WTC11 (cell line): ENCODE measurements around the gene LRRC63. TPM values are rescaled to one million over a fixed set of nuclear protein-coding genes. Genes with fewer than 3 reads are reported as not detected.

Experiments used
- ATAC-seq: fragments of 200-7000 bp; cut with Tn5 transposase; 2 replicates; pipeline ENCODE4 v1.10.0; 2021; ENCODE audit warnings: mild to moderate bottlenecking, moderate library complexity
- CTCF ChIA-PET: fragments of 300-600 bp; sonication (Branson Sonifier 250); formaldehyde crosslinking; loops from one replicate; lab custom pipeline; 2021; ENCODE audit warnings: antibody characterized with exemption; lab: Charles Lee
- POLR2A ChIA-PET: fragments of 350-600 bp; sonication (Branson Sonifier 250); formaldehyde crosslinking; loops from one replicate; lab custom pipeline; 2021; ENCODE audit warnings: antibody characterized with exemption; lab: Charles Lee
- DNase-seq: peaks from one replicate; pipeline ENCODE4 v3.0.0; 2021; ENCODE audit warnings: low spot score
- H3K27ac Mint-ChIP-seq: 2 replicates; pipeline ENCODE4 v1.8.0; 2021; ENCODE audit warnings: mixed read lengths
- H3K27me3 Mint-ChIP-seq: 2 replicates; pipeline ENCODE4 v1.8.0; 2021; ENCODE audit warnings: low read depth, mild to moderate bottlenecking, moderate library complexity, mixed read lengths
- H3K36me3 Mint-ChIP-seq: 2 replicates; pipeline ENCODE4 v1.8.0; 2021; ENCODE audit warnings: mixed read lengths
- H3K4me1 Mint-ChIP-seq: 2 replicates; pipeline ENCODE4 v1.8.0; 2022; ENCODE audit warnings: mixed read lengths
- H3K4me3 Mint-ChIP-seq: 2 replicates; pipeline ENCODE4 v1.8.0; 2021; ENCODE audit warnings: mild to moderate bottlenecking, moderate library complexity, mixed read lengths
- H3K9me3 Mint-ChIP-seq: 2 replicates; pipeline ENCODE4 v1.8.0; 2021; ENCODE audit warnings: mixed read lengths
- ATF1 ChIP-seq: sonication (generic); formaldehyde crosslinking; IDR thresholded peaks from 2 replicates; pipeline ENCODE4 v1.8.1; 2023; ENCODE audit warnings: mild to moderate bottlenecking, moderate library complexity, missing genetic modification reagents
- CTCF ChIP-seq: fragments of 200-600 bp; IDR thresholded peaks from 2 replicates; pipeline ENCODE4 v1.8.0; 2022; ENCODE audit warnings: antibody characterized with exemption
- FOXP1 ChIP-seq: sonication (generic); formaldehyde crosslinking; IDR thresholded peaks from 2 replicates; pipeline ENCODE4 v1.8.0; 2022; ENCODE audit warnings: missing genetic modification reagents, mild to moderate bottlenecking, moderate library complexity, borderline replicate concordance
- IRF1 ChIP-seq: sonication (generic); formaldehyde crosslinking; IDR thresholded peaks from 2 replicates; pipeline ENCODE4 v1.8.0; 2023; ENCODE audit warnings: missing genetic modification reagents
- TP53 ChIP-seq: sonication (generic); formaldehyde crosslinking; IDR thresholded peaks from 2 replicates; pipeline ENCODE4 v1.8.1; 2023; ENCODE audit warnings: mild to moderate bottlenecking, missing genetic modification reagents
- ZMAT4 ChIP-seq: fragments of 250-450 bp; sonication (Bioruptor Pico); IDR thresholded peaks from 2 replicates; pipeline ENCODE4 v1.9.0; 2021; ENCODE audit warnings: mild to moderate bottlenecking
- ZNF281 ChIP-seq: sonication (generic); formaldehyde crosslinking; IDR thresholded peaks from 2 replicates; pipeline ENCODE4 v1.8.0; 2023; ENCODE audit warnings: mild to moderate bottlenecking, missing genetic modification reagents
- ZNF512 ChIP-seq: sonication (generic); formaldehyde crosslinking; IDR thresholded peaks from 2 replicates; pipeline ENCODE4 v1.8.1; 2022; ENCODE audit warnings: missing genetic modification reagents, borderline replicate concordance
- ZNF532 ChIP-seq: fragments of 250-450 bp; sonication (Bioruptor Pico); IDR thresholded peaks from 2 replicates; pipeline ENCODE4 v1.9.0; 2021; ENCODE audit warnings: mild to moderate bottlenecking, borderline replicate concordance
- total RNA-seq: library from RNA; stranded (reverse); gene quantifications from 3 replicates; pipeline ENCODE4 v1.2.3, GENCODE V29; 2021

The LRRC63 gene
- total RNA-seq, 1 experiment from 2014 or later = not detected

- no peak for ATAC-seq
These were observed 108.7 kb downstream of the LRRC63 start for GRCh38 chr13:46320406-46320805.

More at GRCh38 chr13:46320406-46320805, 108.7 kb downstream of the LRRC63 start:
- peaks cover 50% of the 10 kb centered on the region for H3K27me3 Mint-ChIP-seq
- no peak overlapping the region for H3K27ac Mint-ChIP-seq
- POLR2A ChIA-PET = interaction anchor here (0.7 kb wide), 1 partner anchor 437 kb away, joined by 3 read pairs; no protein-coding TSS in a partner anchor
- TF ChIP-seq TP53 (CRISPR knock-in tag) (no peak), FOXP1 (CRISPR knock-in tag) (no peak), ZNF281 (CRISPR knock-in tag) (no peak), ZMAT4 (no peak), ATF1 (CRISPR knock-in tag) (no peak), ZNF532 (CRISPR knock-in tag) (no peak), ZNF512 (no peak), IRF1 (CRISPR knock-in tag) (no peak), CTCF (no peak)
- H3K36me3 Mint-ChIP-seq = no peaks in the 10 kb centered on the region
- H3K4me1 Mint-ChIP-seq = peaks cover 7% of the 10 kb centered on the region
- DNase-seq = no peak
- peaks cover 5% of the 10 kb centered on the region for H3K9me3 Mint-ChIP-seq
- H3K4me3 Mint-ChIP-seq = no peak overlapping the region
- CTCF ChIA-PET = interaction anchor here (1.1 to 2.0 kb wide), 6 partner anchors 11 to 188 kb away, joined by 3 to 10 read pairs (median 4); no protein-coding TSS in a partner anchor
